MM.1S (cell line): ENCODE data around the gene RTN4R.

Experiments used
- DNase-seq: peaks from one replicate; pipeline ENCODE4 v3.0.0-alpha.2; 2015
- H2AFZ ChIP-seq: fragments of 300-600 bp; sonication (generic); 2 replicates; pipeline ENCODE4 v1.6.0; 2016; ENCODE audit warnings: antibody characterized with exemption, low read length
- H3F3A ChIP-seq: fragments of 300-600 bp; sonication (generic); 2 replicates; pipeline ENCODE4 v1.6.1; 2016; ENCODE audit warnings: mild to moderate bottlenecking, antibody characterized with exemption, low read length, moderate library complexity, mixed read lengths; ENCODE audit not compliant: insufficient read depth
- H3K27ac ChIP-seq: fragments of 300-600 bp; sonication (generic); 2 replicates; pipeline ENCODE4 v1.5.1; 2016; ENCODE audit warnings: mild to moderate bottlenecking, low read length
- H3K27me3 ChIP-seq: fragments of 300-600 bp; sonication (generic); replicated peaks from 2 replicates; pipeline ENCODE4 v1.6.0; 2016; ENCODE audit warnings: low read length; ENCODE audit not compliant: insufficient read depth
- H3K36me3 ChIP-seq: fragments of 300-600 bp; sonication (generic); replicated peaks from 2 replicates; pipeline ENCODE4 v1.6.1; 2016; ENCODE audit warnings: mild to moderate bottlenecking, low read length, mixed read lengths; ENCODE audit not compliant: insufficient read depth
- H3K4me1 ChIP-seq: fragments of 300-600 bp; sonication (generic); 2 replicates; pipeline ENCODE4 v1.6.1; 2016; ENCODE audit warnings: low read length, mixed read lengths
- H3K4me2 ChIP-seq: fragments of 300-600 bp; sonication (generic); 2 replicates; pipeline ENCODE4 v1.6.0; 2016; ENCODE audit warnings: low read depth, low read length
- H3K4me3 ChIP-seq: fragments of 300-600 bp; sonication (generic); 2 replicates; pipeline ENCODE4 v1.5.1; 2016; ENCODE audit warnings: low read length, mixed read lengths
- H3K79me2 ChIP-seq: fragments of 300-600 bp; sonication (generic); 2 replicates; pipeline ENCODE4 v1.6.1; 2016; ENCODE audit warnings: mixed run types, low read length, mixed read lengths
- H3K9ac ChIP-seq: fragments of 300-600 bp; sonication (generic); 2 replicates; pipeline ENCODE4 v1.6.1; 2016; ENCODE audit warnings: low read length, mixed read lengths
- H3K9me2 ChIP-seq: fragments of 300-600 bp; sonication (generic); replicated peaks from 2 replicates; pipeline ENCODE4 v1.6.1; 2016; ENCODE audit warnings: mild to moderate bottlenecking, low read length, mixed read lengths; ENCODE audit not compliant: insufficient read depth
- H3K9me3 ChIP-seq: fragments of 300-600 bp; sonication (generic); replicated peaks from 2 replicates; pipeline ENCODE4 v1.6.1; 2016; ENCODE audit warnings: mild to moderate bottlenecking, low read length, mixed read lengths; ENCODE audit not compliant: insufficient read depth
- H4K20me1 ChIP-seq: fragments of 300-600 bp; sonication (generic); 2 replicates; pipeline ENCODE4 v1.6.1; 2016; ENCODE audit warnings: mild to moderate bottlenecking, low read length, moderate library complexity, mixed read lengths; ENCODE audit not compliant: insufficient read depth
- EZH2 ChIP-seq: fragments of 300-600 bp; sonication (generic); optimal IDR thresholded peaks from 2 replicates; pipeline ENCODE3; 2017; ENCODE audit warnings: low read depth, mild to moderate bottlenecking, antibody characterized with exemption, low read length, mixed read lengths
- EZH2phosphoT487 ChIP-seq: fragments of 300-600 bp; sonication (generic); IDR thresholded peaks from 2 replicates; pipeline ENCODE4 v1.6.1; 2018; ENCODE audit warnings: antibody characterized with exemption, low read length
- TF ChIP-seq, protein P1 (sequence below): fragments of 300-600 bp; sonication (generic); IDR thresholded peaks from 2 replicates; pipeline ENCODE4 v1.5.1; 2016; ENCODE audit warnings: antibody characterized with exemption, low read length, mixed read lengths

RTN4R gene

DNA sequence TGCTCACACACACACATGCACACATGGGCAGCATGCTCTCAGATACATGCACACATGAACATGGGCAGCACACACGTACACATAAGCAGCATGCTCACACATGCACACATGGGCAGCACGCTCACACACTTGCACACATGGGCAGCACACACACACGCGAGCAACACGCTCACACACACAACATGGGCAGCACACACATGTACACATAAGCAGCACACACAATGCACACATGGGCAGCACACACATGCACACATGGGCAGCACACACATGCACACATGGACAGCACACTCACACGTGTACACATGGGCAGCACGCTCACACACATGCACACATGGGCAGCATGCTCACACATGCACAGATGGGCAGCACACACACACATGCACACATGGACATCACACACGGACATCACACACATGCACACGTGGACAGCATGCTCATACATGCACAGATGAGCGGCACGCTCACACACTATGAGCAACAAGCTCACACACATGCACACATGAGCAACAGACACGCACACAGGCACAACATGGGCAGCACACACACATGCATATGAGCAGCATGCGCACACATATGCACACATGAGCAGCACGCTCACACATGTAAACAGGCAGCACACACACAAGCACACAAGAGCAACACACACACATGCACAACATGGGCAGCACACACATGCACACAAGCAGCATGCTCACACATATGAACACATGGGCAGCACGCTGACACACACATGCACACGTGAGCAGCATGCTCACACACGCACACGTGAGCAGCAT, 43.0 kb downstream of the RTN4R start:
- Histone ChIP-seq H3K79me2 (no peaks in the 10 kb centered on the region), H3F3A (no peaks in the 10 kb centered on the region), H4K20me1 (no peaks in the 10 kb centered on the region), H3K27ac (no peak overlapping the region), H3K36me3 (no peaks in the 10 kb centered on the region), H3K9me2 (no peaks in the 10 kb centered on the region), H3K4me1 (no peaks in the 10 kb centered on the region), H3K4me3 (no peak overlapping the region), H2AFZ (no peak overlapping the region), H3K27me3 (peaks cover 92% of the 10 kb centered on the region), H3K4me2 (no peak overlapping the region), H3K9ac (no peak overlapping the region), H3K9me3 (no peaks in the 10 kb centered on the region)
- TF ChIP-seq EZH2phosphoT487, result no peak
- TF ChIP-seq EZH2, result no peak
- TF ChIP-seq, protein P1, sequence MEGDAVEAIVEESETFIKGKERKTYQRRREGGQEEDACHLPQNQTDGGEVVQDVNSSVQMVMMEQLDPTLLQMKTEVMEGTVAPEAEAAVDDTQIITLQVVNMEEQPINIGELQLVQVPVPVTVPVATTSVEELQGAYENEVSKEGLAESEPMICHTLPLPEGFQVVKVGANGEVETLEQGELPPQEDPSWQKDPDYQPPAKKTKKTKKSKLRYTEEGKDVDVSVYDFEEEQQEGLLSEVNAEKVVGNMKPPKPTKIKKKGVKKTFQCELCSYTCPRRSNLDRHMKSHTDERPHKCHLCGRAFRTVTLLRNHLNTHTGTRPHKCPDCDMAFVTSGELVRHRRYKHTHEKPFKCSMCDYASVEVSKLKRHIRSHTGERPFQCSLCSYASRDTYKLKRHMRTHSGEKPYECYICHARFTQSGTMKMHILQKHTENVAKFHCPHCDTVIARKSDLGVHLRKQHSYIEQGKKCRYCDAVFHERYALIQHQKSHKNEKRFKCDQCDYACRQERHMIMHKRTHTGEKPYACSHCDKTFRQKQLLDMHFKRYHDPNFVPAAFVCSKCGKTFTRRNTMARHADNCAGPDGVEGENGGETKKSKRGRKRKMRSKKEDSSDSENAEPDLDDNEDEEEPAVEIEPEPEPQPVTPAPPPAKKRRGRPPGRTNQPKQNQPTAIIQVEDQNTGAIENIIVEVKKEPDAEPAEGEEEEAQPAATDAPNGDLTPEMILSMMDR, result no peak
- DNase-seq, result no peak

DNA sequence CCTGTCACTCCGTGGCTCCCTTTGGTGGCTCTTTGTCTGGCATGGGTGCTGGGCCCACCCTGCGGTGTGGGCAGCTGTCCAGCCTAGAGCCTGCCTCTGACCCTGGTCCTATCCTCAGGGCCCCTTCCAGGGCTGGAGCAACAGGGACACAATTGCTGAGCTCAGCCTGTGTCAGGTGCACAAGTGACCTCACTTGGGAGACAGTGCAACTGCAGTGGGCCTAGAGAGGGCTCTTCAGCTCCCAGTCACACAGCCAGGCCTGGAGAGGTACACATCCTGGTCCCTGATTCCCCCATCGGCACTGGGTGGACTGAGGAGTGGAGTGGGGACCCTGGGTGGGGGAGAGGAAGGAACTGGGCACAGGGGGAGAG, 43.9 kb downstream of the RTN4R start:
- H3K9me2 ChIP-seq, result no peaks in the 10 kb centered on the region
- TF ChIP-seq EZH2 (no peak), EZH2phosphoT487 (no peak)
- TF ChIP-seq, protein P1, result no peak
- no peaks in the 10 kb centered on the region for H3K36me3 ChIP-seq
- no peaks in the 10 kb centered on the region for H4K20me1 ChIP-seq
- no peak overlapping the region for H3K4me3 ChIP-seq
- H3K9me3 ChIP-seq, result no peaks in the 10 kb centered on the region
- H3K4me2 ChIP-seq, result no peak overlapping the region
- H2AFZ ChIP-seq, result no peak overlapping the region
- no peak overlapping the region for H3K27ac ChIP-seq
- H3K79me2 ChIP-seq, result no peaks in the 10 kb centered on the region
- no peak overlapping the region for H3K9ac ChIP-seq
- H3K27me3 ChIP-seq, result peaks cover 92% of the 10 kb centered on the region
- no peaks in the 10 kb centered on the region for H3K4me1 ChIP-seq
- H3F3A ChIP-seq, result no peaks in the 10 kb centered on the region
- no peak for DNase-seq

DNA sequence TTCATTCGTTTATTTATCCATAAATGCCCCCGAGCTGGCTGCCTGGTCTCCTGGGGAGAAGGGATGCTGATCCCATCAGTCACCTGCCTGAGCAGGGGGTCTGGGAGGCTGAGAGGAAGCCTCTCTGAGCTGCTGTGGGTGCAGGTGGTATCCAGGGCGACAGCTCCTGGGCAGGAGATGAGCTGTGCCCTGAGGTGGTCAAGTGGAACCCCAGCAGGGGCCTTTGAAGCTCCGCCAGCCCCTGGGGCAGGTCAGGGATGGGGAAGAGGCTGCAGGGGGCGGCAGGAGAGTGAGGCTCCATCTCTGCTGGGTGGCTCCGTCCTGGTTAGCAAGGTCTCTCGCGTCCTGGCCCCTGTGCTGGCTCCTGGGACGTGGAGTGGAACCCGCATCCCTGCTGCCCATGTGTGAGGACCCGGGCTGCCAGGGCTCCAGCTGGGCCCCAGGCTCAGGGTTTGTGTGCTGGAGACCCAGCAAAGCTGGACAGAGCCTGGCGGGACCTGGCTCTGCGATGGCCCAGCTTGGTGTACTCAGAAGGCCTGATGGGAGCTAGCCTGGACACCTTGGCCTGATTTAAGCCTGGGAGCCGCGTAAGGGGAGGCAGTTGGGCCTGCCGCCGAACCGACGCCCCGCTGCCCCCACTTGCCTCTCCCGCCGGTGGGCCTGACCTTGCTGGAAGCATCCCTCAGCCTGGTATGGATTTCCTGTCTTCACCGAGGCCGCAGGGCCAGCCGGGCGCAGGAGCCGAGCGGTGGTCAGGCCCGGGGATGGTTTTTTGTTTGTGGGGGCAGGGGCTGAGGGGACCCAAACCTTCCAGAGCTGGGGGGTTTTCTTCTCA, 44.5 kb downstream of the RTN4R start:
- H3K9me2 ChIP-seq, result no peaks in the 10 kb centered on the region
- H3K9ac ChIP-seq, result no peak overlapping the region
- TF ChIP-seq EZH2phosphoT487 (no peak), EZH2 (no peak)
- TF ChIP-seq, protein P1, result no peak
- no peaks in the 10 kb centered on the region for H3K9me3 ChIP-seq
- H3K4me2 ChIP-seq, result no peak overlapping the region
- no peak overlapping the region for H3K27ac ChIP-seq
- H4K20me1 ChIP-seq, result no peaks in the 10 kb centered on the region
- no peaks in the 10 kb centered on the region for H3K36me3 ChIP-seq
- H3K79me2 ChIP-seq, result no peaks in the 10 kb centered on the region
- DNase-seq, result no peak
- H3K4me3 ChIP-seq, result no peak overlapping the region
- H3K4me1 ChIP-seq, result no peaks in the 10 kb centered on the region
- peaks cover 91% of the 10 kb centered on the region for H3K27me3 ChIP-seq
- no peak overlapping the region for H2AFZ ChIP-seq
- H3F3A ChIP-seq, result no peaks in the 10 kb centered on the region
